HCT116 (cell line): ENCODE results near the gene GFER. TPM values are rescaled to one million over a fixed set of nuclear protein-coding genes. Genes with fewer than 3 reads are reported as not detected.
"Not testable (repeated sequence)": the region's sequence is repeated elsewhere in the genome, so short reads cannot be mapped to it uniquely, and the experiment has no call there.

ENCODE experiments used
- ATAC-seq: fragments of 200-7000 bp; cut with Tn5 transposase; 2 replicates; pipeline ENCODE4 v1.9.1; 2020; ENCODE audit warnings: mild to moderate bottlenecking, moderate library complexity
- BruUV-seq: library from RNA; stranded (reverse); fragments of 400-500 nt; replicated peaks from 2 replicates; lab custom pipeline; 2021; lab: Mats Ljungman, UMichigan
- CTCF ChIA-PET: fragments of 300-600 bp; sonication (Branson Sonifier 250); formaldehyde crosslinking; loops from one replicate; lab custom pipeline; 2021; ENCODE audit warnings: antibody characterized with exemption; lab: Charles Lee
- POLR2A ChIA-PET: fragments of 300-600, 350-600 bp; sonication (Branson Sonifier 250); formaldehyde crosslinking; loops from one replicate; lab custom pipeline; 2021; ENCODE audit warnings: antibody characterized with exemption; lab: Charles Lee
- RAD21 ChIA-PET, 2 experiments: fragments of 300-600 bp; sonication (Branson Sonifier 250); formaldehyde crosslinking; loops; one replicate each; lab custom pipeline; 2023; ENCODE audit warnings: low total read pairs in 2 of 2; ENCODE audit not compliant: uncharacterized antibody in 2 of 2, unreplicated experiment in 2 of 2, low non-redundant PET in 1 of 2; lab: Charles Lee
- DNase-seq: peaks from one replicate; pipeline ENCODE4 v3.0.0-alpha.2; 2010; ENCODE audit warnings: low read depth, low spot score
- H2AFZ ChIP-seq: fragments of 200-600 bp; shearing (Covaris generic), sonication (generic); 2 replicates; pipeline ENCODE4 v1.6.1; 2017; ENCODE audit warnings: low read depth, mixed run types, mixed read lengths, antibody characterized with exemption, low read length; ENCODE audit not compliant: poor library complexity, severe bottlenecking
- H3K27ac ChIP-seq: 2 replicates; pipeline ENCODE4 v1.5.1; 2012; ENCODE audit warnings: low read depth, low read length
- H3K27me3 ChIP-seq: fragments of 200-600 bp; sonication (generic); 2 replicates; pipeline ENCODE4 v1.6.1; 2016; ENCODE audit warnings: mixed run types, low read length, mixed read lengths; ENCODE audit not compliant: insufficient read depth
- H3K36me3 ChIP-seq, 2 experiments: fragments of 200-500 bp in 1 of 2; fragments of 200-600 bp in 1 of 2; sonication (Bioruptor generic) in 1 of 2; sonication (generic) in 1 of 2; 2 replicates each; pipeline versions ENCODE4 v1.5.1 to v1.6.1; 2014 to 2016; ENCODE audit warnings: low read length in 2 of 2, inconsistent platforms in 1 of 2, mixed read lengths in 1 of 2, mixed run types in 1 of 2; ENCODE audit not compliant: insufficient read depth in 2 of 2, control insufficient read depth in 1 of 2
- H3K4me1 ChIP-seq, 2 experiments: fragments of 200-600 bp in 1 of 2; sonication (generic) in 1 of 2; 2 replicates each; pipeline versions ENCODE4 v1.5.1 to v1.6.1; 2012 to 2017; ENCODE audit warnings: low read length in 2 of 2, inconsistent platforms in 1 of 2, mild to moderate bottlenecking in 1 of 2, mixed read lengths in 1 of 2, mixed run types in 1 of 2, moderate library complexity in 1 of 2; ENCODE audit not compliant: insufficient read depth in 2 of 2, control insufficient read depth in 1 of 2
- H3K4me2 ChIP-seq: fragments of 200-600 bp; sonication (generic); 2 replicates; pipeline ENCODE4 v1.6.1; 2017; ENCODE audit warnings: mixed run types, low read length, mixed read lengths
- H3K4me3 ChIP-seq, 2 experiments: fragments of 200-600 bp in 1 of 2; sonication (generic) in 1 of 2; replicated peaks in 1 of 2; 2 replicates each; pipeline ENCODE4 v1.5.1; 2011 to 2016; ENCODE audit warnings: low read length in 2 of 2, control low read depth in 1 of 2, low read depth in 1 of 2, mild to moderate bottlenecking in 1 of 2, mixed read lengths in 1 of 2, mixed run types in 1 of 2
- H3K79me2 ChIP-seq: fragments of 200-600 bp; sonication (generic); 2 replicates; pipeline ENCODE4 v1.6.1; 2017; ENCODE audit warnings: mild to moderate bottlenecking, mixed run types, low read length, moderate library complexity, mixed read lengths; ENCODE audit not compliant: insufficient read depth
- H3K9ac ChIP-seq: fragments of 200-600 bp; sonication (generic); 2 replicates; pipeline ENCODE4 v1.6.1; 2016; ENCODE audit warnings: low read length, mixed read lengths
- H3K9me2 ChIP-seq: fragments of 200-600 bp; sonication (generic), shearing (Covaris generic); 2 replicates; pipeline ENCODE4 v1.6.1; 2017; ENCODE audit warnings: mixed run types, mild to moderate bottlenecking, moderate library complexity; ENCODE audit not compliant: insufficient read depth
- H3K9me3 ChIP-seq, 2 experiments: fragments of 200-500 bp in 1 of 2; fragments of 200-600 bp in 1 of 2; sonication (Bioruptor generic) in 1 of 2; sonication (generic) in 1 of 2; 2 replicates each; pipeline ENCODE4 v1.6.1; 2014 to 2017; ENCODE audit warnings: low read length in 2 of 2, mixed read lengths in 2 of 2, inconsistent platforms in 1 of 2, low read depth in 1 of 2, mild to moderate bottlenecking in 1 of 2, mixed run types in 1 of 2, moderate library complexity in 1 of 2; ENCODE audit not compliant: control insufficient read depth in 1 of 2, insufficient read depth in 1 of 2
- H4K20me1 ChIP-seq: fragments of 200-600 bp; sonication (generic), shearing (Covaris generic); 2 replicates; pipeline ENCODE4 v1.6.1; 2017; ENCODE audit warnings: mixed run types, mild to moderate bottlenecking, moderate library complexity; ENCODE audit not compliant: insufficient read depth
- CEBPB ChIP-seq: IDR thresholded peaks from 2 replicates; pipeline ENCODE4 v1.6.1; 2012; ENCODE audit warnings: low read depth
- EZH2 ChIP-seq: fragments of 200-600 bp; sonication (generic); IDR thresholded peaks from 2 replicates; pipeline ENCODE4 v1.6.1; 2017; ENCODE audit warnings: antibody characterized with exemption, mixed run types
- FOSL1 ChIP-seq: IDR thresholded peaks from 2 replicates; pipeline ENCODE4 v1.6.1; 2012; ENCODE audit warnings: low read depth
- SP1 ChIP-seq: IDR thresholded peaks from 2 replicates; pipeline ENCODE4 v1.6.1; 2012; ENCODE audit warnings: low read depth
- TCF7L2 ChIP-seq: IDR thresholded peaks from 2 replicates; pipeline ENCODE4 v1.7.0; 2011; ENCODE audit warnings: borderline replicate concordance, inconsistent platforms; ENCODE audit not compliant: insufficient read depth, insufficient read length; ENCODE audit errors: extremely low read depth
- ZNF274 ChIP-seq: fragments of 200-500 bp; sonication (Bioruptor generic); IDR thresholded peaks from 2 replicates; pipeline ENCODE4 v1.6.1; 2014; ENCODE audit warnings: mild to moderate bottlenecking, low read depth, low read length, inconsistent platforms
- intact Hi-C: fragments of 100-400 bp; cut with micrococcal nuclease; formaldehyde crosslinking; loops from 2 replicates; pipeline ENCODE4 v1.10.0; 2022
- total RNA-seq: library from RNA; stranded (reverse); gene quantifications from one replicate; pipeline ENCODE4 v1.2.1, GENCODE V29; 2021; ENCODE audit not compliant: unreplicated experiment

GFER gene
- total RNA-seq, 1 experiment from 2014 or later = 47.3 TPM

DNA sequence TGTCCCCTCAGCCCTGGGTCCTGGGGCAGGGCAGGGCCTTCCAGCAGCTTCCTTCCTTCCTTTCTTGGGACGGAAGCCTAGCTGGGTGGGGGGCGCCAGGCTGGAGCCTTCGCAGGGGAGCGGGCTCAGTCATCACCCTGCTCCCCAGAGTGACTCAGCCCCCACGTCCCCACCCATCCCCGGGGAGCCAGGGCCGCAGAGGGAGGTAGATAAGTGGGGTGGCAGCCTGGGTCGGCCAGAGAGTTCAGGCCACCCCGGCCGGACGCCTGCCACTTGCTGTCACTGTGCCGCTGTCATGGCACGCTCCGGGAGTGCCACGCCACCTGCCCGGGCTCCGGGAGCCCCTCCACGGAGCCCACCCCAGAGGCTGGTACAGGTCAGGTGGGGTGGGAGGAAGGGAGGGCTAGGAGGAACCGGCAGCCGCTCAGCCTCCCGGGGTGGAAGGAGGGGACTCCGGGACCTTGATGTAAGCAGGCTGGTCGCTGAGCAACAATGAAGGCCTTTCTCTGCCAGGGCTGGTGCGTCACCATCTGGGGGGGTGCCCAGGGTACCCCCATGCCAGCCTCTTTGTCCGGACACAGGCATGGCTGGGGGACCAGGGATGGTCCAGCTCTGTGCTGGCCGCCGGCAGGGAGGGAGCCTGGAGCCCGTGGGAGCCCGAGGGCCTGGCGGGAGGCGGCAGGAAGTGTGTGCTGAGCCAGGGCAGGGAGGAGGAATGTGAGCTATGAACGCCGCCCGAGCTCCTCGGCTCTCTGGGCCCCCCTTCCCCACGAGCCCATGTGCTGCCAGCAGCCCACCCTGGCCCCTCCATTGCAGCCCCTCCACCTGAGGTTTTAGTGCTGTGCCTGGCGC is 49.3 kb downstream of the GFER start:
- BruUV-seq = no TSS peak
- H4K20me1 ChIP-seq = no peaks in the 10 kb centered on the region
- H3K27me3 ChIP-seq = no peaks in the 10 kb centered on the region
- ChIA-PET RAD21 (no interaction called here), POLR2A (no interaction called here), CTCF (no interaction called here)
- no peak overlapping the region for H3K27ac ChIP-seq
- no peak for DNase-seq
- TF ChIP-seq FOSL1 = no peak
- no peak for TF ChIP-seq EZH2
- no peak for TF ChIP-seq SP1
- TF ChIP-seq ZNF274 = no peak
- TF ChIP-seq CEBPB = no peak
- TF ChIP-seq TCF7L2 = no peak
- no peaks in the 10 kb centered on the region for H3K9me3 ChIP-seq
- no peak for ATAC-seq
- no peak overlapping the region for H3K4me3 ChIP-seq
- no peak overlapping the region for H3K9ac ChIP-seq
- peaks cover 0 to 6% of the 10 kb centered on the region in 2 experiments; a peak in 2 of 4 replicates for H3K4me1 ChIP-seq
- H2AFZ ChIP-seq = no peak overlapping the region
- H3K9me2 ChIP-seq = no peaks in the 10 kb centered on the region
- H3K4me2 ChIP-seq = no peak overlapping the region
- intact Hi-C loops = no loop called here
- peaks cover 3% of the 10 kb centered on the region; the same call in 1 of the 2 replicates for H3K79me2 ChIP-seq
- no peaks in the 10 kb centered on the region for H3K36me3 ChIP-seq

GRCh38 chr16:2033909-2034695 is 50.1 kb downstream of the GFER start:
- H3K4me3 ChIP-seq, H3K27me3 ChIP-seq, H3K9me2 ChIP-seq, H3K79me2 ChIP-seq, RAD21 ChIA-PET, H3K4me1 ChIP-seq, intact Hi-C loops, POLR2A ChIA-PET, CTCF ChIA-PET, H3K36me3 ChIP-seq, DNase-seq, H4K20me1 ChIP-seq, H3K9ac ChIP-seq, H3K9me3 ChIP-seq, H3K27ac ChIP-seq, ATAC-seq, BruUV-seq, H2AFZ ChIP-seq, H3K4me2 ChIP-seq: not testable (repeated sequence)
